Astrocyte (in vitro differentiated cells and primary cell): Measurements from ENCODE around the gene BRMS1.

Experiments used
- CTCF ChIP-seq: IDR thresholded peaks from 2 replicates; pipeline ENCODE4 v1.5.1; 2011; ENCODE audit warnings: low read depth, mild to moderate bottlenecking, inconsistent platforms, low read length, moderate library complexity; ENCODE audit not compliant: insufficient read depth
- EZH2 ChIP-seq: IDR thresholded peaks from 2 replicates; pipeline ENCODE4 v1.6.1; 2012; ENCODE audit warnings: mild to moderate bottlenecking, low read length, inconsistent platforms; ENCODE audit not compliant: insufficient read depth

DNA sequence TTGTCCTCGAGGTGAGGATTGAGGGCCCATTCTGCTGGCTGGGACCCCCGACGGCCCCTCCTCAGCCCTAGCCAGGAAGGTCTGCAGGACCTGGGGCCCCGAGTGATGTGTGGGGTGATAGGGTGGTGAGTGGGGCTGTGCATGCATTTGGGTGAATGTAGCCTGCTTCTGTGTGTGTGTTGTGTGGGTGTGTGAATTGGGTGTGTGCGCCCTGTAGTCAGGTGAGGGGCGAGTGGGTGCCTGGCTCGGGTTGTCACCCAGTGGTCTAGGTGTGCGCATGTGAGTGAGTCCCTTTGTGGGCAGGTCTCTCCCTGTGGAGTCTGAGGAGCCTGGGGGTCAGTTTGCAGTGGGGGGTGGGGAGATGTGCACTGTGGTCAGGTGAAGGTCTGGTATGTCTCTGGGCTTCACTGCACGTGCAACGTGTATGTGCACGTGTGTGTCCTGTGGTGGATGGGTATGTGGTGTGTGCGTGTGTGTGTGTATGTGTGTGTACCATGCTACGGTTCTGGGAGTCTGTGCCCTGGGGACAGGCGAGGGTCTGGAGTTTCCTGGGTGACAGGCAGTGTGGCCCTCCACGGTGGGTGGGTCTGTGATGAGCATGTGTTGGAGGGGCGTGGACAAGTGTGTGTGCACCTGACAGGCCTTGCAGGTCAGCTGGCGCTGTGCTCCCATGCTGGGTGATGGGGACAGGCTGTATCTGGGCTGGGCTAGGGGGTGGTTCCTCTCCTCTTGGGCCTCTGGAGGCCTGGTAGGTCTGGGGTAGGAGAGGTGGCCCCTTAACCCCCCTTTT, 52.2 kb downstream of the BRMS1 start:
- TF ChIP-seq CTCF (no peak), EZH2 (peak; percentile 12)
